Ishikawa (cell line): ENCODE results near the gene SEPTIN6.
A peak's percentile ranks its signal among the peaks of the same experiment; 100 is the strongest.

Experiments used
- CEBPB ChIP-seq: IDR thresholded peaks from 2 replicates; pipeline ENCODE4 v1.6.1; 2012
- EP300 ChIP-seq: IDR thresholded peaks from 2 replicates; pipeline ENCODE4 v1.6.1; 2012; ENCODE audit warnings: borderline replicate concordance
- MAX ChIP-seq: IDR thresholded peaks from 2 replicates; pipeline ENCODE4 v1.6.1; 2012
- RAD21 ChIP-seq: IDR thresholded peaks from 2 replicates; pipeline ENCODE4 v1.6.1; 2012; ENCODE audit warnings: low read depth
- TAF1 ChIP-seq: IDR thresholded peaks from 2 replicates; pipeline ENCODE4 v1.6.1; 2012; ENCODE audit warnings: low read depth, mild to moderate bottlenecking
- TEAD4 ChIP-seq: IDR thresholded peaks from 2 replicates; pipeline ENCODE4 v1.6.1; 2012
- USF1 ChIP-seq: IDR thresholded peaks from 2 replicates; pipeline ENCODE4 v1.6.1; 2012
- ZBTB7A ChIP-seq: IDR thresholded peaks from 2 replicates; pipeline ENCODE4 v1.6.1; 2012; ENCODE audit warnings: low read depth
- TF ChIP-seq, protein P1 (sequence below): IDR thresholded peaks from 2 replicates; pipeline ENCODE4 v1.6.1; 2012; ENCODE audit warnings: low read depth, mild to moderate bottlenecking

- TF ChIP-seq, protein P1, sequence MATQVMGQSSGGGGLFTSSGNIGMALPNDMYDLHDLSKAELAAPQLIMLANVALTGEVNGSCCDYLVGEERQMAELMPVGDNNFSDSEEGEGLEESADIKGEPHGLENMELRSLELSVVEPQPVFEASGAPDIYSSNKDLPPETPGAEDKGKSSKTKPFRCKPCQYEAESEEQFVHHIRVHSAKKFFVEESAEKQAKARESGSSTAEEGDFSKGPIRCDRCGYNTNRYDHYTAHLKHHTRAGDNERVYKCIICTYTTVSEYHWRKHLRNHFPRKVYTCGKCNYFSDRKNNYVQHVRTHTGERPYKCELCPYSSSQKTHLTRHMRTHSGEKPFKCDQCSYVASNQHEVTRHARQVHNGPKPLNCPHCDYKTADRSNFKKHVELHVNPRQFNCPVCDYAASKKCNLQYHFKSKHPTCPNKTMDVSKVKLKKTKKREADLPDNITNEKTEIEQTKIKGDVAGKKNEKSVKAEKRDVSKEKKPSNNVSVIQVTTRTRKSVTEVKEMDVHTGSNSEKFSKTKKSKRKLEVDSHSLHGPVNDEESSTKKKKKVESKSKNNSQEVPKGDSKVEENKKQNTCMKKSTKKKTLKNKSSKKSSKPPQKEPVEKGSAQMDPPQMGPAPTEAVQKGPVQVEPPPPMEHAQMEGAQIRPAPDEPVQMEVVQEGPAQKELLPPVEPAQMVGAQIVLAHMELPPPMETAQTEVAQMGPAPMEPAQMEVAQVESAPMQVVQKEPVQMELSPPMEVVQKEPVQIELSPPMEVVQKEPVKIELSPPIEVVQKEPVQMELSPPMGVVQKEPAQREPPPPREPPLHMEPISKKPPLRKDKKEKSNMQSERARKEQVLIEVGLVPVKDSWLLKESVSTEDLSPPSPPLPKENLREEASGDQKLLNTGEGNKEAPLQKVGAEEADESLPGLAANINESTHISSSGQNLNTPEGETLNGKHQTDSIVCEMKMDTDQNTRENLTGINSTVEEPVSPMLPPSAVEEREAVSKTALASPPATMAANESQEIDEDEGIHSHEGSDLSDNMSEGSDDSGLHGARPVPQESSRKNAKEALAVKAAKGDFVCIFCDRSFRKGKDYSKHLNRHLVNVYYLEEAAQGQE = no peak
- TF ChIP-seq RAD21 (peak; percentile 55), ZBTB7A (no peak), EP300 (no peak), MAX (no peak), TAF1 (no peak), USF1 (no peak), CEBPB (no peak), TEAD4 (peak; percentile 52; the same call in 1 of the 2 replicates)
These were observed 5.9 kb upstream of the SEPTIN6 start for GRCh38 chrX:119698845-119699244.
